Measurements from ENCODE around the gene SMARCAL1.

SMARCAL1 gene

GRCh38 chr2:216425008-216425787 is 12.9 kb downstream of the SMARCAL1 start:
- H3K27ac ChIP-seq = no peak overlapping the region

DNA sequence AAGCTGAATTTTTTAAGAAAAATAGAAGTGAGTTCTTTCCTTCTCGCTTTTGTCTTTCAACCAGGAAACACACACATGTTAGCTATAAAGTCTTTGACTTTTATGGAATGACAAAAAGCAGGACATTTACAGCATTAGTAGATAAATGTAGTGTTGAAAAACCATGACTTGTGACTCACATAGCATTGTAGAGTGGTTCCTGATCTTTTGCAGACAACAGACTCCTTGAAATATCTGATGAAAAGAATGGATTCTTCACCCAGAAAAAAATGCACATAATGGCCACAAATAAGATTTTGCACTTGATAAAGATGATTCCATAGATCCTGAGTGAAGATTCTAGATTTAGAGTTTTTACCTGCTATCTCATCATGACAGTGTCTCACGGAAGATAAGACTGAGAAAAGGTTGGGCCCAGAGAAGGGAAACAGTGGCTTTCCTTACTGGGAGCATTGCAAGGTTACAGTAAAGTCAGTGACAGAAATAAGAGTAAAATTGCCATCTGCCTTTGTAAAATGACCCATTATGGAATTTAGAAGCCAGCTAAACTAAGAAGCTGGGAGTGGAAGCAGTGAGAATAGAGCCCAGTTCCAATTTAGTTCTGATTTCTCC is 14.0 kb downstream of the SMARCAL1 start:
- Histone ChIP-seq H3K27ac (no peak overlapping the region), H3K4me3 (no peak overlapping the region)

More at GRCh38 chr2:216425008-216425787, 12.9 kb downstream of the SMARCAL1 start:
- no peak overlapping the region for H3K4me3 ChIP-seq

- peak overlapping the region in 1 of 21 experiments; percentile 9 for H3K27ac ChIP-seq
- no peak overlapping the region for H3K4me3 ChIP-seq
Measured at GRCh38 chr2:216426938-216427337, 14.7 kb downstream of the SMARCAL1 start.

GRCh38 chr2:216428618-216429350 is 16.5 kb downstream of the SMARCAL1 start:
- no peak overlapping the region for H3K4me3 ChIP-seq
- no peak overlapping the region for H3K27ac ChIP-seq

GRCh38 chr2:216429428-216429827 is 17.1 kb downstream of the SMARCAL1 start:
- no peak overlapping the region for H3K27ac ChIP-seq

GRCh38 chr2:216430811-216431530 is 18.7 kb downstream of the SMARCAL1 start:
- no peak overlapping the region for H3K27ac ChIP-seq
- no peak overlapping the region for H3K4me3 ChIP-seq

More at GRCh38 chr2:216429428-216429827, 17.1 kb downstream of the SMARCAL1 start:
- no peak overlapping the region for H3K4me3 ChIP-seq

DNA sequence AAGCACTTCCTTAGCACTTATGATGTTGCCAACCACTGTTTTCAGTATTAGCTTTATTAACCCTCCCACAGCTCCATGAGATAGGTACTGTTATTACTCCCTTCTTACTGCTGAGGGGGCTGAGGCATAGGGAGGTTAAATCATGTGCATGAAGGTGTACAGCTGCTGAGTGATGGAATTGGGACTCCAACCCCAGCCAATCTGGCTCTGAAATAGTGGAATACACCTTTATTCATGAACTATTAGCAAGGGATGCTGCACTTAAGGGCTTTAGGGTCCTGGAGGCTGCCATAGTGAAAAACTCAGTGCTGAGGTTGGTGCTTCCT is 19.2 kb downstream of the SMARCAL1 start:
- no peak overlapping the region for H3K4me3 ChIP-seq
- H3K27ac ChIP-seq = no peak overlapping the region

- Histone ChIP-seq H3K27ac (no peak overlapping the region), H3K4me3 (no peak overlapping the region)
Measured at GRCh38 chr2:216436383-216436782, 24.1 kb downstream of the SMARCAL1 start.

GRCh38 chr2:216441308-216442010 is 29.2 kb downstream of the SMARCAL1 start:
- no peak overlapping the region for H3K27ac ChIP-seq
- H3K4me3 ChIP-seq = no peak overlapping the region

GRCh38 chr2:216445501-216445900 is 33.2 kb downstream of the SMARCAL1 start:
- Histone ChIP-seq H3K27ac (no peak overlapping the region), H3K4me3 (no peak overlapping the region)

DNA sequence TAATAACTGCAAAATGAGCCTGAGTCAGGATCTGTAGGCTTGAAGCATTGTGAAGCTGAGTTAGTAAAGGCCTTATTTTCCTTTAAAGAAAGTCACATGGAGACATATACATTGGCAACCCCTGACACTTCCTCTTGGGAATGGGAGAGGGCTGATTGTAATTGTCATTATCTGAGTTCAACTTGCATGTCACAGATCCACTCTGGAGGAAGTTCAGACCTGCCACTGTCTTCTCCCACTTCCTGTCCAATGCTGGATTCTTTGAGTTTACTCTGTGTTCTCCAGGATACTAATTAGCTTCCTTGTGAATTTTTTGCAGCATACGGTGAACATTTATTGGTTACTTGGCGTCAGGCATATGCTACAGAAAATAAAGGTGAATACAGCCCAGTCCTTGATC is 34.1 kb downstream of the SMARCAL1 start:
- Histone ChIP-seq H3K27ac (no peak overlapping the region), H3K4me3 (no peak overlapping the region)

DNA sequence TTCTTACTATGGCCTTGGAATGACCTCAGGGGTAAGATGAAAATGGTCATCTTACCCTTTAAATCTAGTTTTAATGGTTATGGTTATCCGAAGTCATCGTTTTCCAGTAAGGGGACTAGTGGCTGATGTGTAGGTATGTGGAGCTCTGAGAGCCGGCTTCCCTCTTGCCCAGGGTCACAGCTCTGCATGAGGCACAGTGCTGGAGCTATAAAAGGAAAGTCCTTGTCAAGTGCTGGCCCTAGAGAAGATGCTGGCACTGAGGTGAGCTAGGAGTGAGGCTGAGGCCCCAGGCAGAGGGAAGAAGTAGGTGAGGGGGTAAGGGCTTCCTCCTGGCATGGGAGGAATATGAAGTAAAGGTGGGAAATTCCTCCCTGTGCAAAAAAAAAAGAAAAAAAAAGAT is 35.0 kb downstream of the SMARCAL1 start:
- H3K27ac ChIP-seq = no peak overlapping the region
- H3K4me3 ChIP-seq = no peak overlapping the region

GRCh38 chr2:216448829-216449228 is 36.5 kb downstream of the SMARCAL1 start:
- Histone ChIP-seq H3K27ac (no peak overlapping the region), H3K4me3 (no peak overlapping the region)

GRCh38 chr2:216450346-216450745 is 38.1 kb downstream of the SMARCAL1 start:
- Histone ChIP-seq H3K27ac (no peak overlapping the region), H3K4me3 (no peak overlapping the region)

GRCh38 chr2:216450784-216451183 is 38.5 kb downstream of the SMARCAL1 start:
- Histone ChIP-seq H3K27ac (no peak overlapping the region), H3K4me3 (no peak overlapping the region)

DNA sequence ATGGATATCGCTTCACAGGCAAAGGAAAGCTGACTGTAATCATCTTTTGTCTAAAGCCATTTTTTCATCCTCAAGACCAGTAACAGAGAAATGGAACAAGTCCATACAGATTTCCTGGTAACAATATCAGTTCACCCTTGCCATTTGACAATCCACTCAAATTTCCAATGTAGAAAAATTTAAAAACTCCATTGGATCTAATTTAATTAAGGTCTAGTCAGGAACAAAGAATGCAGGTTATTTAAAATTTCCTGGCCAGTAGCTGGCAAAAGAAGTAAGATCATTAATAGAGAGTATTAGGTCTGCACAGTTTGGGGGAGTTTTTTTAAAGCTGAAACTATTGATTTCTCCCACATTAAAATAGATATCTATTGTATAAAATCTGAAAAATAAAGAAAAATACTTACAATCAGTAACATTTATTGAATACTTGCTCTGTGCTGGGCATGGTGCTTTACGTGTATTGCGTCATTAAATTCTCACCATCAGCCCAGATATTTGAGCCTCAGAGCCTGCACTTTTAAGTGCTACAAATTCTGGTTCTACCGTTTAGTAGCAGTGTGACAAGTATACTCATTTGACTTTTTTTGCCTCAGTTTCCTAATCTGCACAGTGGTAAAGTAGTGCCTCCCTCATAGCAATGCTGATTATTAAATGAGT is 41.8 kb downstream of the SMARCAL1 start:
- H3K4me3 ChIP-seq = no peak overlapping the region

GRCh38 chr2:216463148-216463547 is 50.9 kb downstream of the SMARCAL1 start:
- no peak overlapping the region for H3K27ac ChIP-seq
- H3K4me3 ChIP-seq = no peak overlapping the region

More for the DNA sequence above, 41.8 kb downstream of the SMARCAL1 start:
- no peak overlapping the region for H3K27ac ChIP-seq

- no peak overlapping the region for H3K27ac ChIP-seq
Measured at GRCh38 chr2:216464104-216464720, 51.9 kb downstream of the SMARCAL1 start.

More at GRCh38 chr2:216464104-216464720, 51.9 kb downstream of the SMARCAL1 start:
- no peak overlapping the region for H3K4me3 ChIP-seq
